NCI-H2029 treated with DMSO at 0.1 percent for 48 hours (cell line): ENCODE measurements around the gene DDX6.
"Not testable (repeated sequence)": the region's sequence is repeated elsewhere in the genome, so short reads cannot be mapped to it uniquely, and the experiment has no call there.

Source experiments
- DNase-seq: peaks from one replicate; lab custom pipeline; 2025; lab: John Stamatoyannopoulos, UW

The DDX6 gene

GRCh38 chr11:118790357-118791110 is 430 bp downstream of the DDX6 start:
- peak; percentile 50 for DNase-seq

GRCh38 chr11:118789501-118790356 is 1.2 kb downstream of the DDX6 start:
- DNase-seq = peak; percentile 29

- DNase-seq = no peak
Observed at GRCh38 chr11:118786657-118787056, 4.3 kb downstream of the DDX6 start.

- no peak for DNase-seq
Observed at GRCh38 chr11:118785362-118785761, 5.6 kb downstream of the DDX6 start.

- DNase-seq = no peak
Observed at GRCh38 chr11:118783724-118784495, 7.1 kb downstream of the DDX6 start.

- not testable (repeated sequence) for DNase-seq
Observed at GRCh38 chr11:118783324-118783723, 7.6 kb downstream of the DDX6 start.

GRCh38 chr11:118778898-118779297 is 12.1 kb downstream of the DDX6 start:
- DNase-seq = no peak

GRCh38 chr11:118774032-118774431 is 16.9 kb downstream of the DDX6 start:
- no peak for DNase-seq

- DNase-seq = no peak
Observed at GRCh38 chr11:118771547-118772288, 19.2 kb downstream of the DDX6 start.

- no peak for DNase-seq
Observed at GRCh38 chr11:118768690-118769089, 22.3 kb downstream of the DDX6 start.

- no peak for DNase-seq
Observed at GRCh38 chr11:118766035-118766434, 24.9 kb downstream of the DDX6 start.

- not testable (repeated sequence) for DNase-seq
Observed at GRCh38 chr11:118765095-118765691, 25.8 kb downstream of the DDX6 start.

GRCh38 chr11:118763041-118763440 is 27.9 kb downstream of the DDX6 start:
- DNase-seq = no peak

GRCh38 chr11:118761981-118762380 is 29.0 kb downstream of the DDX6 start:
- DNase-seq = not testable (repeated sequence)

GRCh38 chr11:118757876-118758399 is 33.0 kb downstream of the DDX6 start:
- DNase-seq = no peak

- DNase-seq = no peak
Observed at GRCh38 chr11:118752654-118753053, 38.3 kb downstream of the DDX6 start.

- DNase-seq = no peak
Observed at GRCh38 chr11:118749429-118749828, 41.5 kb downstream of the DDX6 start.

GRCh38 chr11:118748056-118748455 is 42.9 kb downstream of the DDX6 start:
- no peak for DNase-seq

GRCh38 chr11:118746988-118747585 is 43.9 kb downstream of the DDX6 start:
- no peak for DNase-seq

- DNase-seq = no peak
Observed at GRCh38 chr11:118744046-118744445, 46.9 kb downstream of the DDX6 start.

- no peak for DNase-seq
Observed at GRCh38 chr11:118742304-118742703, 48.7 kb downstream of the DDX6 start.
